SK-N-SH (cell line): ENCODE data around the gene RHBDL1. TPM values are rescaled to one million over a fixed set of nuclear protein-coding genes. Genes with fewer than 3 reads are reported as not detected.
A peak's percentile ranks its signal among the peaks of the same experiment; 100 is the strongest.

ENCODE experiments used
- CTCF ChIA-PET: fragments of 300-600, 350-600 bp; formaldehyde crosslinking; extraction: SDS; loops from one replicate; lab custom pipeline; 2021; lab: Yijun Ruan, JAX
- POLR2A ChIA-PET: fragments of 350-600 bp; sonication (Branson Sonifier 250); formaldehyde crosslinking; extraction: SDS; loops from one replicate; lab custom pipeline; 2020; ENCODE audit warnings: antibody characterized with exemption, inconsistent platforms; lab: Yijun Ruan, JAX
- DNase-seq: peaks from one replicate; pipeline ENCODE4 v3.0.0; 2012
- H2AFZ ChIP-seq: fragments of 200-600 bp; sonication (generic); 2 replicates; pipeline ENCODE4 v1.8.1; 2016; ENCODE audit warnings: antibody characterized with exemption, mild to moderate bottlenecking, low read depth
- H3F3A ChIP-seq: fragments of 200-600 bp; sonication (generic); replicated peaks from 2 replicates; pipeline ENCODE3; 2016; ENCODE audit warnings: antibody characterized with exemption, mild to moderate bottlenecking; ENCODE audit not compliant: insufficient read depth
- H3K27ac ChIP-seq, 2 experiments: fragments of 200-500 bp in 1 of 2; fragments of 200-600 bp in 1 of 2; sonication (Bioruptor generic) in 1 of 2; sonication (generic), shearing (Covaris generic) in 1 of 2; 2 replicates each; pipeline versions ENCODE4 v1.5.1 to v1.6.1; 2014 to 2016; ENCODE audit warnings: low read depth in 2 of 2, inconsistent platforms in 1 of 2, low read length in 1 of 2, mild to moderate bottlenecking in 1 of 2, mixed read lengths in 1 of 2
- H3K27me3 ChIP-seq: fragments of 200-600 bp; sonication (generic), shearing (Covaris generic); 2 replicates; pipeline ENCODE4 v1.6.1; 2016; ENCODE audit warnings: mixed run types; ENCODE audit not compliant: insufficient read depth
- H3K36me3 ChIP-seq, 2 experiments: fragments of 200-500 bp in 1 of 2; fragments of 200-600 bp in 1 of 2; sonication (Bioruptor generic) in 1 of 2; sonication (generic) in 1 of 2; replicated peaks in 1 of 2; 2 replicates each; pipeline versions ENCODE3 to v1.5.1; 2014 to 2016; ENCODE audit warnings: low read length in 1 of 2, mild to moderate bottlenecking in 1 of 2; ENCODE audit not compliant: insufficient read depth in 2 of 2, control insufficient read depth in 1 of 2
- H3K4me1 ChIP-seq, 2 experiments: fragments of 200-500 bp in 1 of 2; fragments of 200-600 bp in 1 of 2; sonication (Bioruptor generic) in 1 of 2; sonication (generic), shearing (Covaris generic) in 1 of 2; 2 replicates each; pipeline versions ENCODE4 v1.5.1 to v1.6.1; 2014 to 2016; ENCODE audit warnings: low read depth in 1 of 2, low read length in 1 of 2, mixed run types in 1 of 2; ENCODE audit not compliant: insufficient read depth in 2 of 2, control insufficient read depth in 1 of 2
- H3K4me2 ChIP-seq: fragments of 200-600 bp; sonication (generic), shearing (Covaris generic); 2 replicates; pipeline ENCODE4 v1.6.1; 2017; ENCODE audit warnings: mixed run types
- H3K4me3 ChIP-seq, 2 experiments: fragments of 200-500 bp in 1 of 2; fragments of 200-600 bp in 1 of 2; sonication (Bioruptor generic) in 1 of 2; sonication (generic), shearing (Covaris generic) in 1 of 2; 2 replicates each; pipeline versions ENCODE4 v1.5.1 to v1.8.1; 2014 to 2016; ENCODE audit warnings: low read depth in 2 of 2, inconsistent platforms in 1 of 2, low read length in 1 of 2, mild to moderate bottlenecking in 1 of 2, mixed read lengths in 1 of 2, moderate library complexity in 1 of 2
- H3K79me2 ChIP-seq: fragments of 200-600 bp; sonication (generic); 2 replicates; pipeline ENCODE4 v1.8.1; 2017; ENCODE audit warnings: mild to moderate bottlenecking; ENCODE audit not compliant: insufficient read depth
- H3K9ac ChIP-seq: fragments of 200-600 bp; sonication (generic); 2 replicates; pipeline ENCODE4 v1.6.1; 2017; ENCODE audit warnings: mixed run types
- H3K9me2 ChIP-seq: fragments of 200-600 bp; sonication (generic); 2 replicates; pipeline ENCODE4 v1.6.1; 2017; ENCODE audit warnings: mixed run types
- H3K9me3 ChIP-seq: fragments of 200-600 bp; sonication (generic); 2 replicates; pipeline ENCODE4 v1.6.1; 2017; ENCODE audit warnings: mixed run types, mild to moderate bottlenecking, moderate library complexity
- H4K20me1 ChIP-seq: fragments of 200-600 bp; sonication (generic); 2 replicates; pipeline ENCODE4 v1.6.1; 2017; ENCODE audit warnings: mild to moderate bottlenecking, mixed run types; ENCODE audit not compliant: insufficient read depth
- FOSL2 ChIP-seq: IDR thresholded peaks from 2 replicates; pipeline ENCODE4 v1.4.0; 2012; ENCODE audit warnings: low read depth, mild to moderate bottlenecking, moderate library complexity, borderline replicate concordance
- FOXJ3 ChIP-seq: sonication (generic); formaldehyde crosslinking; IDR thresholded peaks from 2 replicates; pipeline ENCODE4 v1.5.1; 2020; ENCODE audit warnings: mild to moderate bottlenecking, missing genetic modification reagents
- GABPA ChIP-seq: IDR thresholded peaks from 2 replicates; pipeline ENCODE4 v1.4.0; 2012; ENCODE audit warnings: low read depth, mild to moderate bottlenecking
- GATA2 ChIP-seq: sonication (generic); formaldehyde crosslinking; IDR thresholded peaks from 2 replicates; pipeline ENCODE4 v1.5.0; 2020; ENCODE audit warnings: mild to moderate bottlenecking, missing genetic modification reagents
- JUND ChIP-seq: IDR thresholded peaks from 2 replicates; pipeline ENCODE4 v1.4.0; 2012
- MEF2A ChIP-seq: IDR thresholded peaks from 2 replicates; pipeline ENCODE4 v1.4.0; 2012; ENCODE audit warnings: low read depth, borderline replicate concordance
- MXI1 ChIP-seq: IDR thresholded peaks from 2 replicates; pipeline ENCODE4 v1.6.1; 2012; ENCODE audit warnings: mild to moderate bottlenecking, low read depth, low read length, improper control_type of control experiment
- RAD21 ChIP-seq: IDR thresholded peaks from 2 replicates; pipeline ENCODE4 v1.6.1; 2012; ENCODE audit warnings: mild to moderate bottlenecking, low read length
- RCOR1 ChIP-seq: fragments of 150-350 bp; IDR thresholded peaks from 2 replicates; pipeline ENCODE4 v1.6.1; 2017; ENCODE audit warnings: antibody characterized with exemption, low read length
- SIN3A ChIP-seq: IDR thresholded peaks from 2 replicates; pipeline ENCODE4 v1.6.1; 2012; ENCODE audit warnings: low read depth, mild to moderate bottlenecking, low read length, moderate library complexity, borderline replicate concordance
- SMC3 ChIP-seq: IDR thresholded peaks from 2 replicates; pipeline ENCODE4 v1.6.1; 2012; ENCODE audit warnings: low read depth, low read length, improper control_type of control experiment
- TCF12 ChIP-seq: IDR thresholded peaks from 2 replicates; pipeline ENCODE4 v1.4.0; 2012
- WGBS: methylation state at CpG from one replicate; pipeline ENCODE4 v1.1.6; 2017; ENCODE audit warnings: low lambda C conversion rate; 5-methylcytosine and 5-hydroxymethylcytosine counted together
- polyA plus RNA-seq, 3 experiments: library from polyadenylated mRNA; depleted of rRNA; stranded (reverse); fragments of >200 nt; gene quantifications; 2 replicates each; pipeline ENCODE4 v1.2.3, GENCODE V29; 2012
- TF ChIP-seq, protein P1 (sequence below): IDR thresholded peaks from 2 replicates; pipeline ENCODE4; 2012
- TF ChIP-seq, protein P2 (sequence below): IDR thresholded peaks from 2 replicates; pipeline ENCODE4 v1.4.0; 2012; ENCODE audit warnings: low read depth, borderline replicate concordance
- TF ChIP-seq, protein P3 (sequence below): IDR thresholded peaks from 2 replicates; pipeline ENCODE4 v1.4.0; 2012; ENCODE audit warnings: low read depth, borderline replicate concordance
- TF ChIP-seq, protein P4 (sequence below): IDR thresholded peaks from 2 replicates; pipeline ENCODE4 v1.6.1; 2012; ENCODE audit warnings: mild to moderate bottlenecking, low read depth, low read length, moderate library complexity
- TF ChIP-seq, protein P5 (sequence below): fragments of 150-350 bp; IDR thresholded peaks from 2 replicates; pipeline ENCODE4 v1.6.1; 2016; ENCODE audit warnings: mild to moderate bottlenecking, low read depth, low read length

The RHBDL1 gene
- polyA plus RNA-seq, 1 of the 3 experiments (the other 2 are of a cell fraction): 4.1 TPM

DNA sequence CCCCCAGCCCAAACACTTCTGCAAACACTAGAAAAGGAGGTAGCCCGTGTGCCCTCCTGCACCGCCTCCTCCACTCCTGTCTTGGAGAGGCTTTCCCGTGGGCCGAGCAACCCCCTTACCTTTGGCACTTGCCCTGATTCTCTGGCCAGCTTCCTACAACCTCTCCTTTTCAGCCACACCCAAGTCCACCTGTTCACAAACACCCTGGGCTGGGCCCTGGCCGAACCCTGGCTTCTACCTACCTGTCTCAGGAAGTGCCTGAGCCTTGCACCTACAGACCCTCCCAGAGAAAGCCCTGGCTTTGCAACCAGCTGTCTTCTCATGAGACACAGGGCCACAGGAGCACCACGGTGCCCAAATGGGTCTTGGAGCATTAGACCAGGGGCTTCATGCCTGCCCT lies 43.5 kb downstream of the RHBDL1 start:
- POLR2A ChIA-PET: interaction anchor here (0.9 to 3.8 kb wide), 3 partner anchors 10 to 64 kb away, joined by 3 to 19 read pairs (median 16); no protein-coding TSS in a partner anchor

More for the DNA sequence above, 43.5 kb downstream of the RHBDL1 start:
- H3K27me3 ChIP-seq: no peaks in the 10 kb centered on the region
- peak overlapping the region in 1 of 2 experiments; percentile 99; a peak in 2 of 4 replicates for H3K27ac ChIP-seq
- H2AFZ ChIP-seq: no peak overlapping the region
- no peak overlapping the region for H3K9ac ChIP-seq
- H3K9me3 ChIP-seq: no peaks in the 10 kb centered on the region
- peaks cover 2% of the 10 kb centered on the region; the same call in 1 of the 2 replicates for H3K79me2 ChIP-seq
- peaks cover 14% of the 10 kb centered on the region for H3F3A ChIP-seq
- 90% methylated on average over 6 of the region's 6 CpGs for WGBS
- TF ChIP-seq, protein P1, sequence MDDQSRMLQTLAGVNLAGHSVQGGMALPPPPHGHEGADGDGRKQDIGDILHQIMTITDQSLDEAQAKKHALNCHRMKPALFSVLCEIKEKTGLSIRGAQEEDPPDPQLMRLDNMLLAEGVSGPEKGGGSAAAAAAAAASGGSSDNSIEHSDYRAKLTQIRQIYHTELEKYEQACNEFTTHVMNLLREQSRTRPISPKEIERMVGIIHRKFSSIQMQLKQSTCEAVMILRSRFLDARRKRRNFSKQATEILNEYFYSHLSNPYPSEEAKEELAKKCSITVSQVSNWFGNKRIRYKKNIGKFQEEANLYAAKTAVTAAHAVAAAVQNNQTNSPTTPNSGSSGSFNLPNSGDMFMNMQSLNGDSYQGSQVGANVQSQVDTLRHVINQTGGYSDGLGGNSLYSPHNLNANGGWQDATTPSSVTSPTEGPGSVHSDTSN: no peak
- TF ChIP-seq, protein P2, sequence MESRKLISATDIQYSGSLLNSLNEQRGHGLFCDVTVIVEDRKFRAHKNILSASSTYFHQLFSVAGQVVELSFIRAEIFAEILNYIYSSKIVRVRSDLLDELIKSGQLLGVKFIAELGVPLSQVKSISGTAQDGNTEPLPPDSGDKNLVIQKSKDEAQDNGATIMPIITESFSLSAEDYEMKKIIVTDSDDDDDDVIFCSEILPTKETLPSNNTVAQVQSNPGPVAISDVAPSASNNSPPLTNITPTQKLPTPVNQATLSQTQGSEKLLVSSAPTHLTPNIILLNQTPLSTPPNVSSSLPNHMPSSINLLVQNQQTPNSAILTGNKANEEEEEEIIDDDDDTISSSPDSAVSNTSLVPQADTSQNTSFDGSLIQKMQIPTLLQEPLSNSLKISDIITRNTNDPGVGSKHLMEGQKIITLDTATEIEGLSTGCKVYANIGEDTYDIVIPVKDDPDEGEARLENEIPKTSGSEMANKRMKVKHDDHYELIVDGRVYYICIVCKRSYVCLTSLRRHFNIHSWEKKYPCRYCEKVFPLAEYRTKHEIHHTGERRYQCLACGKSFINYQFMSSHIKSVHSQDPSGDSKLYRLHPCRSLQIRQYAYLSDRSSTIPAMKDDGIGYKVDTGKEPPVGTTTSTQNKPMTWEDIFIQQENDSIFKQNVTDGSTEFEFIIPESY: no peak
- TF ChIP-seq TCF12 (no peak), JUND (no peak), MXI1 (no peak), RCOR1 (no peak), FOXJ3 (CRISPR knock-in tag) (no peak), GABPA (no peak), RAD21 (no peak), SIN3A (no peak), MEF2A (no peak), SMC3 (no peak), GATA2 (CRISPR knock-in tag) (no peak), FOSL2 (no peak)
- TF ChIP-seq, protein P3, sequence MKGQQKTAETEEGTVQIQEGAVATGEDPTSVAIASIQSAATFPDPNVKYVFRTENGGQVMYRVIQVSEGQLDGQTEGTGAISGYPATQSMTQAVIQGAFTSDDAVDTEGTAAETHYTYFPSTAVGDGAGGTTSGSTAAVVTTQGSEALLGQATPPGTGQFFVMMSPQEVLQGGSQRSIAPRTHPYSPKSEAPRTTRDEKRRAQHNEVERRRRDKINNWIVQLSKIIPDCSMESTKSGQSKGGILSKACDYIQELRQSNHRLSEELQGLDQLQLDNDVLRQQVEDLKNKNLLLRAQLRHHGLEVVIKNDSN: no peak
- TF ChIP-seq, protein P4, sequence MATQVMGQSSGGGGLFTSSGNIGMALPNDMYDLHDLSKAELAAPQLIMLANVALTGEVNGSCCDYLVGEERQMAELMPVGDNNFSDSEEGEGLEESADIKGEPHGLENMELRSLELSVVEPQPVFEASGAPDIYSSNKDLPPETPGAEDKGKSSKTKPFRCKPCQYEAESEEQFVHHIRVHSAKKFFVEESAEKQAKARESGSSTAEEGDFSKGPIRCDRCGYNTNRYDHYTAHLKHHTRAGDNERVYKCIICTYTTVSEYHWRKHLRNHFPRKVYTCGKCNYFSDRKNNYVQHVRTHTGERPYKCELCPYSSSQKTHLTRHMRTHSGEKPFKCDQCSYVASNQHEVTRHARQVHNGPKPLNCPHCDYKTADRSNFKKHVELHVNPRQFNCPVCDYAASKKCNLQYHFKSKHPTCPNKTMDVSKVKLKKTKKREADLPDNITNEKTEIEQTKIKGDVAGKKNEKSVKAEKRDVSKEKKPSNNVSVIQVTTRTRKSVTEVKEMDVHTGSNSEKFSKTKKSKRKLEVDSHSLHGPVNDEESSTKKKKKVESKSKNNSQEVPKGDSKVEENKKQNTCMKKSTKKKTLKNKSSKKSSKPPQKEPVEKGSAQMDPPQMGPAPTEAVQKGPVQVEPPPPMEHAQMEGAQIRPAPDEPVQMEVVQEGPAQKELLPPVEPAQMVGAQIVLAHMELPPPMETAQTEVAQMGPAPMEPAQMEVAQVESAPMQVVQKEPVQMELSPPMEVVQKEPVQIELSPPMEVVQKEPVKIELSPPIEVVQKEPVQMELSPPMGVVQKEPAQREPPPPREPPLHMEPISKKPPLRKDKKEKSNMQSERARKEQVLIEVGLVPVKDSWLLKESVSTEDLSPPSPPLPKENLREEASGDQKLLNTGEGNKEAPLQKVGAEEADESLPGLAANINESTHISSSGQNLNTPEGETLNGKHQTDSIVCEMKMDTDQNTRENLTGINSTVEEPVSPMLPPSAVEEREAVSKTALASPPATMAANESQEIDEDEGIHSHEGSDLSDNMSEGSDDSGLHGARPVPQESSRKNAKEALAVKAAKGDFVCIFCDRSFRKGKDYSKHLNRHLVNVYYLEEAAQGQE: no peak
- TF ChIP-seq, protein P5, sequence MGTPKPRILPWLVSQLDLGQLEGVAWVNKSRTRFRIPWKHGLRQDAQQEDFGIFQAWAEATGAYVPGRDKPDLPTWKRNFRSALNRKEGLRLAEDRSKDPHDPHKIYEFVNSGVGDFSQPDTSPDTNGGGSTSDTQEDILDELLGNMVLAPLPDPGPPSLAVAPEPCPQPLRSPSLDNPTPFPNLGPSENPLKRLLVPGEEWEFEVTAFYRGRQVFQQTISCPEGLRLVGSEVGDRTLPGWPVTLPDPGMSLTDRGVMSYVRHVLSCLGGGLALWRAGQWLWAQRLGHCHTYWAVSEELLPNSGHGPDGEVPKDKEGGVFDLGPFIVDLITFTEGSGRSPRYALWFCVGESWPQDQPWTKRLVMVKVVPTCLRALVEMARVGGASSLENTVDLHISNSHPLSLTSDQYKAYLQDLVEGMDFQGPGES: no peak
- H3K36me3 ChIP-seq: peaks cover 0 to 6% of the 10 kb centered on the region in 2 experiments
- no peak overlapping the region for H3K4me3 ChIP-seq
- no peaks in the 10 kb centered on the region for H3K9me2 ChIP-seq
- H3K4me2 ChIP-seq: 0 out of 2 replicates have a peak overlapping the region, but pooled peaks have one; percentile 4
- CTCF ChIA-PET: interaction anchor here (0.6 to 22.4 kb wide), 6 partner anchors 6 to 67 kb away, joined by 3 to 358 read pairs (median 26); partner anchors contain the start of genes ANTKMT, CCDC78, CIAO3 and FBXL16
- peaks cover 12 to 53% of the 10 kb centered on the region in 2 experiments; a peak in 3 of 4 replicates for H3K4me1 ChIP-seq
- peaks cover 24% of the 10 kb centered on the region; the same call in 1 of the 2 replicates for H4K20me1 ChIP-seq
- DNase-seq: no peak
